Stimulated activated CD4-positive, alpha-beta T cell treated with anti-CD3 and anti-CD28 coated beads, Interleukin-12 subunit alpha, Interleukin-12 subunit beta, amount 100 ng/mL, for 4 hours (primary cell): Measurements from ENCODE around the gene ACADVL.

ENCODE experiments used
- DNase-seq: peaks from one replicate; pipeline ENCODE4 v3.0.0-alpha.2; 2020

ACADVL gene

GRCh38 chr17:7217113-7217987 is 2.4 kb upstream of the ACADVL start:
- no peak for DNase-seq

GRCh38 chr17:7218166-7218565 is 1.6 kb upstream of the ACADVL start:
- DNase-seq, result no peak

- no peak for DNase-seq
These were observed 980 bp upstream of the ACADVL start for GRCh38 chr17:7218758-7219157.

- DNase-seq, result no peak
These were observed 418 bp upstream of the ACADVL start for GRCh38 chr17:7219229-7219811.

GRCh38 chr17:7220593-7221277 is 997 bp downstream of the ACADVL start:
- peak; percentile 47 for DNase-seq

- no peak for DNase-seq
These were observed 1.7 kb downstream of the ACADVL start for GRCh38 chr17:7221278-7222092.

- no peak for DNase-seq
These were observed 2.6 kb downstream of the ACADVL start for GRCh38 chr17:7222093-7222971.

- DNase-seq, result no peak
These were observed 3.2 kb downstream of the ACADVL start for GRCh38 chr17:7222972-7223292.

- no peak for DNase-seq
These were observed 3.6 kb downstream of the ACADVL start for GRCh38 chr17:7223375-7223774.

GRCh38 chr17:7224110-7224509 is 4.4 kb downstream of the ACADVL start:
- no peak for DNase-seq

GRCh38 chr17:7224661-7225111 is 4.9 kb downstream of the ACADVL start:
- no peak for DNase-seq

- no peak for DNase-seq
These were observed 6.1 kb downstream of the ACADVL start for GRCh38 chr17:7225711-7226331.

GRCh38 chr17:7226721-7227710 is 7.3 kb downstream of the ACADVL start:
- DNase-seq, result no peak

GRCh38 chr17:7228920-7229319 is 9.2 kb downstream of the ACADVL start:
- no peak for DNase-seq

GRCh38 chr17:7229504-7229903 is 9.8 kb downstream of the ACADVL start:
- no peak for DNase-seq

GRCh38 chr17:7232114-7232513 is 12.4 kb downstream of the ACADVL start:
- DNase-seq, result no peak

- DNase-seq, result no peak
These were observed 14.0 kb downstream of the ACADVL start for GRCh38 chr17:7233701-7234082.

GRCh38 chr17:7234083-7234951 is 14.6 kb downstream of the ACADVL start, which contains the start of gene DVL2:
Gene DVL2 (minus strand): TSS chr17:7234517. CDS start chr17:7234262, 255 bp downstream.
- peak; percentile 93 for DNase-seq
